Measurements from ENCODE around the gene EGFR.

EGFR gene

GRCh38 chr7:55193245-55193644 is 174.4 kb downstream of the EGFR start:
- in situ Hi-C loops (cut with HindIII; ENCODE audit: low pct_ligation_motif_present, low sequenced_read_pairs) = no loop called here
- no peak for DNase-seq
- Histone ChIP-seq H3K4me3 (ENCODE audit: low read depth, low read length) (no peak overlapping the region), H3K36me3 (replicated peaks) (peaks cover 9% of the 10 kb centered on the region), H3K27me3 (replicated peaks) (no peaks in the 10 kb centered on the region), H3K27ac (peak overlapping the region; percentile 62)
- TF ChIP-seq CTCF (IDR thresholded peaks at IDR 0.05; ENCODE audit: low read depth, low read length, missing control alignments) = no peak

GRCh38 chr7:55194522-55194921 is 175.7 kb downstream of the EGFR start:
- Histone ChIP-seq H3K27ac (no peak overlapping the region), H3K36me3 (replicated peaks) (peaks cover 14% of the 10 kb centered on the region), H3K27me3 (replicated peaks) (no peaks in the 10 kb centered on the region), H3K4me3 (ENCODE audit: low read depth, low read length) (no peak overlapping the region)
- no peak for TF ChIP-seq CTCF (IDR thresholded peaks at IDR 0.05; ENCODE audit: low read depth, low read length, missing control alignments)
- DNase-seq = no peak
- in situ Hi-C loops (cut with HindIII; ENCODE audit: low pct_ligation_motif_present, low sequenced_read_pairs) = no loop called here

- no peaks in the 10 kb centered on the region for H3K27me3 ChIP-seq (replicated peaks)
- no peak overlapping the region for H3K27ac ChIP-seq
- no peak overlapping the region for H3K4me3 ChIP-seq (ENCODE audit: low read depth, low read length)
- no peak for TF ChIP-seq CTCF (IDR thresholded peaks at IDR 0.05; ENCODE audit: low read depth, low read length, missing control alignments)
- no peak for DNase-seq
- in situ Hi-C loops (cut with HindIII; ENCODE audit: low pct_ligation_motif_present, low sequenced_read_pairs) = no loop called here
- peaks cover 44% of the 10 kb centered on the region for H3K36me3 ChIP-seq (replicated peaks)
Observed at GRCh38 chr7:55198634-55199392, 180.0 kb downstream of the EGFR start.

- peaks cover 50% of the 10 kb centered on the region for H3K36me3 ChIP-seq (replicated peaks)
- DNase-seq = no peak
- no peak for TF ChIP-seq CTCF (IDR thresholded peaks at IDR 0.05; ENCODE audit: low read depth, low read length, missing control alignments)
Observed at GRCh38 chr7:55199418-55199817, 180.6 kb downstream of the EGFR start.

GRCh38 chr7:55200441-55200840 is 181.6 kb downstream of the EGFR start:
- DNase-seq = no peak
- Histone ChIP-seq H3K36me3 (replicated peaks) (peaks cover 60% of the 10 kb centered on the region), H3K27me3 (replicated peaks) (no peaks in the 10 kb centered on the region), H3K27ac (no peak overlapping the region), H3K4me3 (ENCODE audit: low read depth, low read length) (no peak overlapping the region)
- TF ChIP-seq CTCF (IDR thresholded peaks at IDR 0.05; ENCODE audit: low read depth, low read length, missing control alignments) = no peak
- in situ Hi-C loops (cut with HindIII; ENCODE audit: low pct_ligation_motif_present, low sequenced_read_pairs) = no loop called here

More at GRCh38 chr7:55199418-55199817, 180.6 kb downstream of the EGFR start:
- no peak overlapping the region for H3K4me3 ChIP-seq (ENCODE audit: low read depth, low read length)
- in situ Hi-C loops (cut with HindIII; ENCODE audit: low pct_ligation_motif_present, low sequenced_read_pairs) = no loop called here
- H3K27me3 ChIP-seq (replicated peaks) = no peaks in the 10 kb centered on the region
- H3K27ac ChIP-seq = no peak overlapping the region

All from brain microvascular endothelial cell (primary cell).